ENCODE results near the gene DTX1. TPM values are rescaled to one million over a fixed set of nuclear protein-coding genes. Genes with fewer than 3 reads are reported as not detected.

The DTX1 gene
- total and polyA plus RNA-seq, 2 donors (not counting 1 experiment from before 2014, with no cell fraction given): 47.0 to 49.5 TPM

- Histone ChIP-seq H4K20me1 (ENCODE audit: control insufficient read depth, insufficient read depth, low read length, poor library complexity, severe bottlenecking) (no peaks in the 10 kb centered on the region), H3K79me2 (ENCODE audit: control insufficient read depth, insufficient read depth, low read length) (no peaks in the 10 kb centered on the region), H3K9ac (ENCODE audit: low read length) (no peak overlapping the region), H3K4me1 (ENCODE audit: control insufficient read depth in 2 of 2, insufficient read depth in 2 of 2, low read length in 2 of 2) (no peaks in the 10 kb centered on the region), H3K27me3 (replicated peaks in 1 of 4; ENCODE audit: control extremely low read depth in 1 of 4, control insufficient read depth in 3 of 4, insufficient read depth in 4 of 4, low read length in 3 of 4) (no peaks in the 10 kb centered on the region), H3K9me3 (ENCODE audit: control extremely low read depth in 1 of 3, control insufficient read depth in 2 of 3, insufficient read depth in 1 of 3, low read length in 2 of 3) (peaks cover 0 to 3% (median 0%) of the 10 kb centered on the region in 3 donors), H3K36me3 (replicated peaks in 1 of 2; ENCODE audit: control extremely low read depth in 1 of 2, control insufficient read depth in 1 of 2, extremely low read depth in 1 of 2, insufficient read depth in 2 of 2, low read length in 1 of 2) (no peaks in the 10 kb centered on the region), H3K4me3 (ENCODE audit: control extremely low read depth in 1 of 5, extremely low read depth in 1 of 5, insufficient read depth in 1 of 5, low read depth in 2 of 5, low read length in 4 of 5) (no peak overlapping the region), H3K27ac (ENCODE audit: low read length in 2 of 2) (no peak overlapping the region), H3K4me2 (replicated peaks; ENCODE audit: low read depth, low read length, poor library complexity, severe bottlenecking) (no peak overlapping the region), H2AFZ (ENCODE audit: insufficient read depth, low read depth, low read length, poor library complexity, severe bottlenecking) (no peak overlapping the region)
- ATAC-seq (ENCODE audit: low read depth) (no peak), DNase-seq (no peak)
- 75% methylated on average over 2 of the region's 3 CpGs for WGBS (ENCODE audit: insufficient coverage)
- ChIA-PET POLR2A (interaction anchor here (0.5 kb wide), 1 partner anchor 707 kb away, joined by 5 read pairs; no protein-coding TSS in a partner anchor), CTCF (interaction anchor here (0.6 to 1.7 kb wide), 3 partner anchors 33 to 63 kb away, joined by 3 to 6 read pairs (median 5); no protein-coding TSS in a partner anchor)
- Mint-ChIP-seq H3K27ac (no peak overlapping the region), H3K9me3 (ENCODE audit: insufficient read depth) (peaks cover 3% of the 10 kb centered on the region), H3K4me1 (no peaks in the 10 kb centered on the region), H3K27me3 (peaks cover 7% of the 10 kb centered on the region), H3K4me3 (no peak overlapping the region)
- intact Hi-C loops (cut with micrococcal nuclease): no loop called here
- no peak for TF ChIP-seq CTCF (IDR thresholded peaks at IDR 0.05)
- TF ChIP-seq EZH2 (IDR thresholded peaks at IDR 0.05; ENCODE audit: borderline replicate concordance, insufficient read depth, low read depth, low read length, poor library complexity, severe bottlenecking): no peak
Measured at GRCh38 chr12:113120670-113121370, 64.3 kb downstream of the DTX1 start.

GRCh38 chr12:113127791-113128199 lies 71.3 kb downstream of the DTX1 start:
- CTCF ChIA-PET: interaction anchor here (0.8 kb wide), 1 partner anchor 26 kb away, joined by 4 read pairs; no protein-coding TSS in a partner anchor
- peaks cover 3% of the 10 kb centered on the region for H3K9me3 Mint-ChIP-seq (ENCODE audit: insufficient read depth)
- ATAC-seq (ENCODE audit: low read depth): no peak
- Histone ChIP-seq H3K27ac (ENCODE audit: low read length in 2 of 2) (no peak overlapping the region), H3K9me3 (ENCODE audit: control extremely low read depth in 1 of 3, control insufficient read depth in 2 of 3, insufficient read depth in 1 of 3, low read length in 2 of 3) (peaks cover 0 to 3% (median 0%) of the 10 kb centered on the region in 3 donors), H3K27me3 (replicated peaks in 1 of 4; ENCODE audit: control extremely low read depth in 1 of 4, control insufficient read depth in 3 of 4, insufficient read depth in 4 of 4, low read length in 3 of 4) (no peaks in the 10 kb centered on the region), H3K4me2 (replicated peaks; ENCODE audit: low read depth, low read length, poor library complexity, severe bottlenecking) (no peak overlapping the region), H3K36me3 (replicated peaks in 1 of 2; ENCODE audit: control extremely low read depth in 1 of 2, control insufficient read depth in 1 of 2, extremely low read depth in 1 of 2, insufficient read depth in 2 of 2, low read length in 1 of 2) (no peaks in the 10 kb centered on the region), H3K9ac (ENCODE audit: low read length) (no peak overlapping the region), H4K20me1 (ENCODE audit: control insufficient read depth, insufficient read depth, low read length, poor library complexity, severe bottlenecking) (no peaks in the 10 kb centered on the region), H3K4me3 (ENCODE audit: control extremely low read depth in 1 of 5, extremely low read depth in 1 of 5, insufficient read depth in 1 of 5, low read depth in 2 of 5, low read length in 4 of 5) (no peak overlapping the region), H2AFZ (ENCODE audit: insufficient read depth, low read depth, low read length, poor library complexity, severe bottlenecking) (no peak overlapping the region), H3K79me2 (ENCODE audit: control insufficient read depth, insufficient read depth, low read length) (no peaks in the 10 kb centered on the region), H3K4me1 (ENCODE audit: control insufficient read depth in 2 of 2, insufficient read depth in 2 of 2, low read length in 2 of 2) (peaks cover 18 to 20% of the 10 kb centered on the region in 2 donors)
- H3K27me3 Mint-ChIP-seq: no peaks in the 10 kb centered on the region
- POLR2A ChIA-PET: no interaction called here
- no peak overlapping the region for H3K27ac Mint-ChIP-seq
- DNase-seq: no peak
- WGBS (ENCODE audit: insufficient coverage): 53% methylated on average over 12 of the region's 15 CpGs
- no peak for TF ChIP-seq CTCF (IDR thresholded peaks at IDR 0.05)
- TF ChIP-seq EZH2 (IDR thresholded peaks at IDR 0.05; ENCODE audit: borderline replicate concordance, insufficient read depth, low read depth, low read length, poor library complexity, severe bottlenecking): no peak
- H3K4me3 Mint-ChIP-seq: no peak overlapping the region
- peaks cover 32% of the 10 kb centered on the region for H3K4me1 Mint-ChIP-seq
- intact Hi-C loops (cut with micrococcal nuclease): no loop called here
